H1 (cell line): ENCODE measurements around the gene ASMTL. TPM values are rescaled to one million over a fixed set of nuclear protein-coding genes. Genes with fewer than 3 reads are reported as not detected.

Experiments
- CTCF ChIA-PET: fragments of 300-600 bp; sonication (Branson Sonifier 250); formaldehyde crosslinking; loops from one replicate; lab custom pipeline; 2021; ENCODE audit not compliant: partially characterized antibody; lab: Charles Lee
- POLR2A ChIA-PET: fragments of 300-600 bp; sonication (Branson Sonifier 250); formaldehyde crosslinking; loops from one replicate; lab custom pipeline; 2021; ENCODE audit warnings: inconsistent platforms; ENCODE audit not compliant: partially characterized antibody; lab: Charles Lee
- DNase-seq, 2 experiments: peaks; one replicate each; pipeline versions ENCODE4 v3.0.0 to v3.0.0-alpha.2; 2010 to 2022; ENCODE audit warnings: low spot score in 2 of 2, low read depth in 1 of 2, mixed read lengths in 1 of 2
- FAIRE-seq: peaks from 2 replicates; lab custom pipeline; 2011; peaks lifted over from hg19 to GRCh38; lab: Jason Lieb, UNC
- H2AFZ ChIP-seq: 2 replicates; pipeline ENCODE4 v1.8.1; 2012; ENCODE audit warnings: low read length, inconsistent platforms
- H2AK5ac ChIP-seq: 2 replicates; pipeline ENCODE4 v1.6.1; 2013; ENCODE audit warnings: low read depth, low read length
- H2BK120ac ChIP-seq: replicated peaks from 2 replicates; pipeline ENCODE3; 2013; ENCODE audit warnings: low read depth, low read length, inconsistent platforms
- H2BK12ac ChIP-seq: 2 replicates; pipeline ENCODE4 v1.6.1; 2013; ENCODE audit warnings: low read depth, low read length
- H2BK15ac ChIP-seq: 2 replicates; pipeline ENCODE4 v1.6.1; 2013; ENCODE audit warnings: low read length
- H2BK20ac ChIP-seq: 2 replicates; pipeline ENCODE4 v1.6.1; 2013; ENCODE audit warnings: low read length
- H2BK5ac ChIP-seq: 2 replicates; pipeline ENCODE4 v1.6.1; 2013; ENCODE audit warnings: low read depth, low read length
- H3K14ac ChIP-seq: 2 replicates; pipeline ENCODE4 v1.6.1; 2013; ENCODE audit warnings: inconsistent platforms; ENCODE audit not compliant: insufficient read length
- H3K18ac ChIP-seq: 2 replicates; pipeline ENCODE4 v1.6.1; 2013; ENCODE audit warnings: low read length; ENCODE audit errors: extremely low read depth
- H3K23ac ChIP-seq: 2 replicates; pipeline ENCODE4 v1.6.1; 2013; ENCODE audit warnings: inconsistent platforms; ENCODE audit not compliant: insufficient read length
- H3K23me2 ChIP-seq: 2 replicates; pipeline ENCODE4 v1.6.1; 2013; ENCODE audit warnings: low read depth, low read length
- H3K27ac ChIP-seq: 2 replicates; pipeline ENCODE4 v1.6.1; 2011; ENCODE audit warnings: low read depth, low read length, inconsistent platforms
- H3K27me3 ChIP-seq, 4 experiments: replicated peaks in 1 of 4; 1 replicate in 1 of 4; 2 replicates in 3 of 4; pipeline versions ENCODE4 v1.6.1 to v1.8.1; 2011 to 2013; ENCODE audit warnings: low read length in 3 of 4, mild to moderate bottlenecking in 3 of 4, inconsistent platforms in 2 of 4, mixed read lengths in 2 of 4, moderate library complexity in 1 of 4; ENCODE audit not compliant: control insufficient read depth in 3 of 4, insufficient read depth in 3 of 4; ENCODE audit errors: extremely low read depth in 1 of 4
- H3K36me3 ChIP-seq, 4 experiments: 2 replicates each; pipeline versions ENCODE4 v1.6.1 to v1.8.1; 2011 to 2013; ENCODE audit warnings: mild to moderate bottlenecking in 4 of 4, low read length in 3 of 4, moderate library complexity in 2 of 4, control low read depth in 1 of 4, inconsistent platforms in 1 of 4; ENCODE audit not compliant: insufficient read depth in 4 of 4, control insufficient read depth in 2 of 4
- H3K4ac ChIP-seq: replicated peaks from 2 replicates; pipeline ENCODE3; 2013; ENCODE audit warnings: low read length, low read depth, mixed read lengths, inconsistent platforms; ENCODE audit not compliant: insufficient read length
- H3K4me1 ChIP-seq, 4 experiments: replicated peaks in 1 of 4; 1 replicate in 1 of 4; 2 replicates in 3 of 4; pipeline versions ENCODE4 v1.6.1 to v1.8.1; 2011 to 2013; ENCODE audit warnings: low read length in 3 of 4, inconsistent platforms in 2 of 4, mixed read lengths in 1 of 4; ENCODE audit not compliant: insufficient read depth in 4 of 4, control insufficient read depth in 3 of 4
- H3K4me2 ChIP-seq, 2 experiments: 2 replicates each; pipeline versions ENCODE4 v1.6.1 to v1.8.1; 2011 to 2013; ENCODE audit warnings: low read depth in 2 of 2, low read length in 2 of 2, control low read depth in 1 of 2, inconsistent platforms in 1 of 2, mild to moderate bottlenecking in 1 of 2; ENCODE audit not compliant: insufficient read depth in 1 of 2
- H3K4me3 ChIP-seq, 4 experiments: fragments of 200-600, 300-600 bp in 1 of 4; sonication (generic), shearing (Covaris generic), sonication (Bioruptor Twin) in 1 of 4; 2 replicates each; pipeline versions ENCODE4 v1.5.1 to v1.8.1; 2011 to 2016; ENCODE audit warnings: low read length in 4 of 4, low read depth in 3 of 4, control low read depth in 2 of 4, inconsistent platforms in 2 of 4, mild to moderate bottlenecking in 2 of 4, mixed read lengths in 1 of 4, moderate library complexity in 1 of 4; ENCODE audit not compliant: insufficient read depth in 2 of 4; ENCODE audit errors: extremely low read depth in 1 of 4
- H3K56ac ChIP-seq: replicated peaks from 2 replicates; pipeline ENCODE3; 2013; ENCODE audit warnings: low read depth, mild to moderate bottlenecking, mixed read lengths, low read length, inconsistent platforms; ENCODE audit not compliant: insufficient read length
- H3K79me1 ChIP-seq: 2 replicates; pipeline ENCODE4 v1.6.1; 2013; ENCODE audit warnings: low read depth, low read length, control low read depth
- H3K79me2 ChIP-seq, 2 experiments: 2 replicates each; pipeline versions ENCODE4 v1.6.1 to v1.8.1; 2012 to 2013; ENCODE audit warnings: low read length in 2 of 2, mild to moderate bottlenecking in 2 of 2, inconsistent platforms in 1 of 2; ENCODE audit not compliant: insufficient read depth in 2 of 2, control insufficient read depth in 1 of 2
- H3K9ac ChIP-seq, 4 experiments: replicated peaks in 1 of 4; 1 replicate in 1 of 4; 2 replicates in 3 of 4; pipeline versions ENCODE4 v1.6.1 to v1.8.1; 2011 to 2013; ENCODE audit warnings: low read depth in 3 of 4, low read length in 3 of 4, control low read depth in 2 of 4, mild to moderate bottlenecking in 2 of 4, moderate library complexity in 2 of 4, inconsistent platforms in 1 of 4; ENCODE audit errors: extremely low read depth in 1 of 4
- H3K9me3 ChIP-seq, 2 experiments: 2 replicates each; pipeline versions ENCODE4 v1.6.1 to v1.8.1; 2012 to 2013; ENCODE audit warnings: mild to moderate bottlenecking in 2 of 2, moderate library complexity in 2 of 2, control low read depth in 1 of 2, inconsistent platforms in 1 of 2, low read depth in 1 of 2, low read length in 1 of 2, mixed read lengths in 1 of 2; ENCODE audit not compliant: insufficient read depth in 2 of 2
- H4K20me1 ChIP-seq, 2 experiments: replicated peaks in 1 of 2; 2 replicates each; pipeline versions ENCODE3 to v1.8.1; 2011 to 2013; ENCODE audit warnings: inconsistent platforms in 2 of 2, low read length in 2 of 2, mild to moderate bottlenecking in 1 of 2; ENCODE audit not compliant: insufficient read depth in 2 of 2, control insufficient read depth in 1 of 2
- H4K5ac ChIP-seq: 2 replicates; pipeline ENCODE4 v1.6.1; 2013; ENCODE audit warnings: low read length, low read depth, mixed read lengths, inconsistent platforms; ENCODE audit not compliant: insufficient read length
- H4K8ac ChIP-seq: 2 replicates; pipeline ENCODE4 v1.8.0; 2013; ENCODE audit warnings: mild to moderate bottlenecking, moderate library complexity, low read length, inconsistent platforms; ENCODE audit not compliant: insufficient read depth; ENCODE audit errors: extremely low read depth
- H4K91ac ChIP-seq: replicated peaks from 2 replicates; pipeline ENCODE3; 2013; ENCODE audit warnings: low read length, mixed read lengths, inconsistent platforms; ENCODE audit not compliant: insufficient read length
- CEBPB ChIP-seq: IDR thresholded peaks from 2 replicates; pipeline ENCODE4 v1.6.1; 2012; ENCODE audit warnings: low read depth, low read length
- CREB1 ChIP-seq: IDR thresholded peaks from 2 replicates; pipeline ENCODE4 v1.6.1; 2012; ENCODE audit warnings: inconsistent platforms
- EGR1 ChIP-seq: IDR thresholded peaks from 2 replicates; pipeline ENCODE4 v1.6.1; 2011; ENCODE audit warnings: low read depth, low read length, borderline replicate concordance
- EZH2 ChIP-seq: fragments of 200-600 bp; sonication (generic); IDR thresholded peaks from 2 replicates; pipeline ENCODE4 v1.7.1; 2012; ENCODE audit warnings: low read depth, mild to moderate bottlenecking, moderate library complexity, low read length, inconsistent platforms; ENCODE audit not compliant: severe bottlenecking
- HDAC2 ChIP-seq, 2 experiments: fragments of 300-600 bp in 1 of 2; sonication (generic) in 1 of 2; IDR thresholded peaks; 2 replicates each; pipeline ENCODE4 v1.6.1; 2011 to 2012; ENCODE audit warnings: low read depth in 2 of 2, low read length in 2 of 2, mild to moderate bottlenecking in 2 of 2, moderate library complexity in 2 of 2, borderline replicate concordance in 1 of 2, inconsistent platforms in 1 of 2
- JUN ChIP-seq: IDR thresholded peaks from 2 replicates; pipeline ENCODE4 v1.6.1; 2011; ENCODE audit warnings: low read depth, mild to moderate bottlenecking, improper control_type of control experiment, low read length
- JUND ChIP-seq: IDR thresholded peaks from 2 replicates; pipeline ENCODE4 v1.6.1; 2011; ENCODE audit warnings: mild to moderate bottlenecking, improper control_type of control experiment, low read length
- NRF1 ChIP-seq: IDR thresholded peaks from 2 replicates; pipeline ENCODE4 v1.6.1; 2011; ENCODE audit warnings: mild to moderate bottlenecking, low read depth, low read length, improper control_type of control experiment
- RAD21 ChIP-seq, 2 experiments: IDR thresholded peaks in 1 of 2; conservative IDR thresholded peaks in 1 of 2; 2 replicates each; pipeline ENCODE4 v1.6.1; 2011; ENCODE audit warnings: low read depth in 2 of 2, low read length in 2 of 2, improper control_type of control experiment in 1 of 2, inconsistent platforms in 1 of 2, mild to moderate bottlenecking in 1 of 2, moderate library complexity in 1 of 2
- SIN3A ChIP-seq, 2 experiments: IDR thresholded peaks in 1 of 2; conservative IDR thresholded peaks in 1 of 2; 2 replicates each; pipeline ENCODE4 v1.6.1; 2011 to 2012; ENCODE audit warnings: low read length in 2 of 2, improper control_type of control experiment in 1 of 2, low read depth in 1 of 2, mild to moderate bottlenecking in 1 of 2
- SRF ChIP-seq: IDR thresholded peaks from 2 replicates; pipeline ENCODE4 v1.6.1; 2011; ENCODE audit warnings: mild to moderate bottlenecking, low read depth, low read length, moderate library complexity
- WGBS, 2 experiments: shearing (Covaris generic) in 1 of 2; methylation state at CpG; one replicate each; pipeline versions ENCODE4 v1.1.6 to v1.1.7; 2013 to 2015; ENCODE audit warnings: low lambda C conversion rate in 2 of 2, mixed read lengths in 2 of 2, inconsistent platforms in 1 of 2, low coverage in 1 of 2, missing lambda C conversion rate in 1 of 2; ENCODE audit not compliant: insufficient replicate concordance in 2 of 2, insufficient coverage in 1 of 2, insufficient read length in 1 of 2; ENCODE audit errors: extremely low coverage in 1 of 2, missing lambda C conversion rate in 1 of 2; 5-methylcytosine and 5-hydroxymethylcytosine counted together
- polyA plus RNA-seq, 7 experiments: library from polyadenylated mRNA; depleted of rRNA in 3 of 7; stranded (reverse) in 5 of 7; unstranded in 2 of 7; fragments of >200 nt in 5 of 7; fragments of 200-250 nt in 2 of 7; gene quantifications; 1 replicate in 5 of 7; 2 replicates in 1 of 7; 4 replicates in 1 of 7; pipeline versions ENCODE4 v1.2.1 to v1.2.3, GENCODE V29; 2011 to 2013; ENCODE audit warnings: missing spikeins in 2 of 7, mixed read lengths in 2 of 7
- total RNA-seq: library from RNA; stranded (reverse); fragmentation: NEBNext Ultra II Directional; extraction: Animal tissue kit (Norgen Biotek cat#: 25700); gene quantifications from 2 replicates; pipeline ENCODE4 v1.2.1, GENCODE V29; 2021

ASMTL gene
- total and polyA plus RNA-seq, 2 of the 8 experiments (the other 6 are each of a cell fraction or from before 2014, with no cell fraction given), result 75.6 to 81.4 TPM

DNA sequence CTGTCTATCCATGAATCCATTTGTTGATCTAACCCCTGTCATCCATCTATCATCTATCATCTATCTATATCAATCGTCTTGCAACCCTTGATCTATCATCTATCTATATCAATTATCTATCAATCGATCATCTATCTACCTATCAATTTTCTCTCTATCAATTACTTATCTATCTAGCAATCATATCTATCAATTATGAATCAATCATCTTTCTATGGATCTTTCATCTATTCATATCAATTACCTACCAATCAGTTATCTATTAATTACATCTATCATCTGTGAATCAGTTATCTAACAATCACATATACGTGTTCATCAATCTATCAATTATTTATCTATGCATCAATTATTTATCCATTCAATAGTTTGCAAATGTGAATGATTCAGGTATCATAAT lies 24.5 kb upstream of the ASMTL start:
- Histone ChIP-seq H2AFZ (no peak overlapping the region), H3K23ac (no peak overlapping the region), H2BK12ac (no peak overlapping the region), H3K27ac (no peak overlapping the region), H3K79me1 (no peaks in the 10 kb centered on the region), H3K27me3 (no peaks in the 10 kb centered on the region), H2BK120ac (no peak overlapping the region), H3K23me2 (peaks cover 29% of the 10 kb centered on the region; the same call in 1 of the 2 replicates), H2BK15ac (no peak overlapping the region), H3K9ac (no peak overlapping the region), H3K4me3 (no peak overlapping the region), H3K4ac (no peak overlapping the region), H2BK20ac (no peak overlapping the region), H2AK5ac (no peak overlapping the region), H3K4me2 (no peak overlapping the region), H4K5ac (no peak overlapping the region), H2BK5ac (no peak overlapping the region), H3K79me2 (no peaks in the 10 kb centered on the region), H4K20me1 (peaks cover 0 to 2% of the 10 kb centered on the region in 2 experiments), H4K8ac (no peak overlapping the region), H3K9me3 (peaks cover 0 to 7% of the 10 kb centered on the region in 2 experiments; a peak in 1 of 4 replicates), H3K36me3 (no peaks in the 10 kb centered on the region), H3K18ac (no peak overlapping the region), H3K56ac (no peak overlapping the region), H4K91ac (no peak overlapping the region), H3K14ac (no peak overlapping the region), H3K4me1 (peaks cover 3 to 9% (median 5%) of the 10 kb centered on the region in 4 experiments; a peak in 5 of 7 replicates)
- FAIRE-seq (no peak), DNase-seq (no peak)
- 85 to 100% methylated on average over 2 to 3 of the region's 3 CpGs for WGBS, 2 experiments
- TF ChIP-seq HDAC2 (IDR thresholded peaks at IDR 0.05; ENCODE audit: borderline replicate concordance in 1 of 2, low read depth in 2 of 2, low read length in 2 of 2) (no peak), EZH2 (no peak), JUND (no peak), EGR1 (no peak), CREB1 (no peak), SRF (no peak), SIN3A (conservative IDR thresholded peaks at IDR 0.05 in 1 of 2, IDR thresholded peaks at IDR 0.05 in 1 of 2; ENCODE audit: low read depth in 1 of 2, low read length in 2 of 2) (no peak), JUN (no peak), RAD21 (IDR thresholded peaks at IDR 0.05 in 1 of 2, conservative IDR thresholded peaks at IDR 0.05 in 1 of 2; ENCODE audit: low read depth in 2 of 2, low read length in 2 of 2) (no peak), CEBPB (no peak), NRF1 (no peak)
- ChIA-PET CTCF (no interaction called here), POLR2A (no interaction called here)
